ENCODE results near the gene DIPK1B. TPM values are rescaled to one million over a fixed set of nuclear protein-coding genes. Genes with fewer than 3 reads are reported as not detected.

DIPK1B gene
- polyA plus RNA-seq, 4 donors: 23.3 to 40.4 (median 27.4) TPM

GRCh38 chr9:136717399-136717798, 5.0 kb downstream of the DIPK1B start:
- no peak for DNase-seq (ENCODE audit: low read depth in 4 of 4, low spot score in 3 of 4)

GRCh38 chr9:136718345-136719194, 6.2 kb downstream of the DIPK1B start:
- no peak for DNase-seq (ENCODE audit: low read depth in 4 of 4, low spot score in 3 of 4)

GRCh38 chr9:136719195-136719880, 7.0 kb downstream of the DIPK1B start:
- no peak for DNase-seq (ENCODE audit: low read depth in 4 of 4, low spot score in 3 of 4)

GRCh38 chr9:136720251-136720897, 8.0 kb downstream of the DIPK1B start:
- no peak for DNase-seq (ENCODE audit: low read depth in 4 of 4, low spot score in 3 of 4)

- no peak for DNase-seq (ENCODE audit: low read depth in 4 of 4, low spot score in 3 of 4)
These were observed 8.5 kb downstream of the DIPK1B start for GRCh38 chr9:136720898-136721338.

- no peak for DNase-seq (ENCODE audit: low read depth in 4 of 4, low spot score in 3 of 4)
These were observed 9.1 kb downstream of the DIPK1B start for GRCh38 chr9:136721339-136722092.

- DNase-seq (ENCODE audit: low read depth in 4 of 4, low spot score in 3 of 4): no peak
These were observed 10.0 kb downstream of the DIPK1B start for GRCh38 chr9:136722093-136722968.

GRCh38 chr9:136722969-136723356, 10.6 kb downstream of the DIPK1B start:
- no peak for DNase-seq (ENCODE audit: low read depth in 4 of 4, low spot score in 3 of 4)

- DNase-seq (ENCODE audit: low read depth in 4 of 4, low spot score in 3 of 4): no peak
These were observed 11.1 kb downstream of the DIPK1B start for GRCh38 chr9:136723362-136723976.

- DNase-seq (ENCODE audit: low read depth in 4 of 4, low spot score in 3 of 4): no peak
These were observed 11.6 kb downstream of the DIPK1B start for GRCh38 chr9:136723989-136724388.

GRCh38 chr9:136724772-136725171, 12.4 kb downstream of the DIPK1B start:
- DNase-seq (ENCODE audit: low read depth in 4 of 4, low spot score in 3 of 4): no peak

- DNase-seq (ENCODE audit: low read depth in 4 of 4, low spot score in 3 of 4): no peak
These were observed 13.2 kb downstream of the DIPK1B start for GRCh38 chr9:136725612-136726011.

- DNase-seq (ENCODE audit: low read depth in 4 of 4, low spot score in 3 of 4): no peak
These were observed 13.7 kb downstream of the DIPK1B start for GRCh38 chr9:136726118-136726517.

- no peak for DNase-seq (ENCODE audit: low read depth in 4 of 4, low spot score in 3 of 4)
These were observed 14.3 kb downstream of the DIPK1B start for GRCh38 chr9:136726631-136727191.

GRCh38 chr9:136728080-136728547, 15.7 kb downstream of the DIPK1B start:
- DNase-seq (ENCODE audit: low read depth in 4 of 4, low spot score in 3 of 4): peak; percentile 52 to 74 (median 70)

- DNase-seq (ENCODE audit: low read depth in 4 of 4, low spot score in 3 of 4): no peak
These were observed 16.3 kb downstream of the DIPK1B start for GRCh38 chr9:136728548-136729123.

GRCh38 chr9:136729144-136729543, 16.8 kb downstream of the DIPK1B start:
- DNase-seq (ENCODE audit: low read depth in 4 of 4, low spot score in 3 of 4): no peak

- DNase-seq (ENCODE audit: low read depth in 4 of 4, low spot score in 3 of 4): no peak
These were observed 17.6 kb downstream of the DIPK1B start for GRCh38 chr9:136729926-136730325.

Measured in left renal pelvis (tissue), 4 donors.